Colonic mucosa (tissue), 4 donors: ENCODE results near the gene CEP192. TPM values are rescaled to one million over a fixed set of nuclear protein-coding genes. Genes with fewer than 3 reads are reported as not detected.

Experiments
- DNase-seq: peaks from one replicate; pipeline ENCODE4 v3.0.0-alpha.2; 2020
- H3K27ac ChIP-seq: fragments of 200-600 bp; one replicate; pipeline ENCODE4 v1.8.0; 2021
- H3K27me3 ChIP-seq: fragments of 200-600 bp; one replicate; pipeline ENCODE4 v1.8.0; 2021
- H3K36me3 ChIP-seq: fragments of 200-600 bp; one replicate; pipeline ENCODE4 v1.8.0; 2021
- H3K4me1 ChIP-seq: fragments of 200-600 bp; one replicate; pipeline ENCODE4 v1.8.0; 2021; ENCODE audit warnings: mild to moderate bottlenecking
- H3K4me3 ChIP-seq: fragments of 200-600 bp; one replicate; pipeline ENCODE4 v1.8.0; 2021
- H3K9ac ChIP-seq, 2 donors: one replicate each; pipeline ENCODE4 v1.7.0; 2013; ENCODE audit warnings: control low read depth in 2 of 2, low read depth in 2 of 2, low read length in 2 of 2
- H3K9me3 ChIP-seq: fragments of 200-600 bp; one replicate; pipeline ENCODE4 v1.8.0; 2021
- intact Hi-C: fragments of 100-400 bp; cut with DNase I; formaldehyde crosslinking; loops from one replicate; pipeline ENCODE4 v1.14.1; 2022
- total RNA-seq, 2 donors: library from RNA; stranded (reverse); fragmentation: NEBNext Ultra II Directional in 1 of 2; extraction: Animal tissue kit (Norgen Biotek cat#: 25700) in 1 of 2; gene quantifications; one replicate each; pipeline ENCODE4 v1.2.1, GENCODE V29; 2021
- TF ChIP-seq, protein P1 (sequence below): fragments of 200-600 bp; IDR thresholded peaks from one replicate; pipeline ENCODE4 v1.8.0; 2022; ENCODE audit warnings: antibody characterized with exemption, mild to moderate bottlenecking
- donor health status: healthy.
- donor health status: DM: no; HTN: no; CAD: no.
- donor health status: DM: no; HTN: no; CAD: no.

The CEP192 gene
- total RNA-seq, 2 donors from 2014 or later: 23.7 to 26.9 TPM

GRCh38 chr18:12948050-12948804 is 42.9 kb upstream of the CEP192 start:
- Histone ChIP-seq H3K4me1 (no peaks in the 10 kb centered on the region), H3K27me3 (no peaks in the 10 kb centered on the region), H3K9me3 (no peaks in the 10 kb centered on the region), H3K27ac (peak overlapping the region; percentile 92), H3K9ac (peak overlapping the region; percentile 79 to 86), H3K36me3 (no peaks in the 10 kb centered on the region), H3K4me3 (peak overlapping the region; percentile 59)
- peak; percentile 94 for DNase-seq
- TF ChIP-seq, protein P1, sequence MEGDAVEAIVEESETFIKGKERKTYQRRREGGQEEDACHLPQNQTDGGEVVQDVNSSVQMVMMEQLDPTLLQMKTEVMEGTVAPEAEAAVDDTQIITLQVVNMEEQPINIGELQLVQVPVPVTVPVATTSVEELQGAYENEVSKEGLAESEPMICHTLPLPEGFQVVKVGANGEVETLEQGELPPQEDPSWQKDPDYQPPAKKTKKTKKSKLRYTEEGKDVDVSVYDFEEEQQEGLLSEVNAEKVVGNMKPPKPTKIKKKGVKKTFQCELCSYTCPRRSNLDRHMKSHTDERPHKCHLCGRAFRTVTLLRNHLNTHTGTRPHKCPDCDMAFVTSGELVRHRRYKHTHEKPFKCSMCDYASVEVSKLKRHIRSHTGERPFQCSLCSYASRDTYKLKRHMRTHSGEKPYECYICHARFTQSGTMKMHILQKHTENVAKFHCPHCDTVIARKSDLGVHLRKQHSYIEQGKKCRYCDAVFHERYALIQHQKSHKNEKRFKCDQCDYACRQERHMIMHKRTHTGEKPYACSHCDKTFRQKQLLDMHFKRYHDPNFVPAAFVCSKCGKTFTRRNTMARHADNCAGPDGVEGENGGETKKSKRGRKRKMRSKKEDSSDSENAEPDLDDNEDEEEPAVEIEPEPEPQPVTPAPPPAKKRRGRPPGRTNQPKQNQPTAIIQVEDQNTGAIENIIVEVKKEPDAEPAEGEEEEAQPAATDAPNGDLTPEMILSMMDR: no peak
- intact Hi-C loops: no loop called here

DNA sequence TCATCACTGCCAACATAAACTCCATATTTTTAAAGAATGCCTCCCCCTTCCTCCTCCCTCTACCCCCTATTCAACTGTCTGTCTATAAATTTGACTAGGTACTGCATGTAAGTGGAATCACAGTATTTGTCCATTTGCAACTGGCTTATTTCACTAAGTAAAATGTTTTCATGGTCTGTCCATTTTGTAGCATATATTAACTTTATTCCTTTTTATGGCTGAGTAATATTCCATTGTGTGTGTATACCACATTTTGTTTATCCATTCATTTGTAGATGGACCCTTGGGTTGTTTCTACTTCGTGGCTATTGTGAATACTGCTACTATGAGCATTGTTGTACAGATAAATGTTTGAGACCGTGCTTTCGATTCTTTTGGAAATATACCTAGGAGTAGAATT is 32.7 kb upstream of the CEP192 start:
- no peaks in the 10 kb centered on the region for H3K4me1 ChIP-seq
- H3K27ac ChIP-seq: no peak overlapping the region
- DNase-seq: no peak
- H3K4me3 ChIP-seq: no peak overlapping the region
- H3K9ac ChIP-seq: no peak overlapping the region
- no peaks in the 10 kb centered on the region for H3K36me3 ChIP-seq
- intact Hi-C loops: no loop called here
- no peaks in the 10 kb centered on the region for H3K9me3 ChIP-seq
- TF ChIP-seq, protein P1: no peak
- no peaks in the 10 kb centered on the region for H3K27me3 ChIP-seq

DNA sequence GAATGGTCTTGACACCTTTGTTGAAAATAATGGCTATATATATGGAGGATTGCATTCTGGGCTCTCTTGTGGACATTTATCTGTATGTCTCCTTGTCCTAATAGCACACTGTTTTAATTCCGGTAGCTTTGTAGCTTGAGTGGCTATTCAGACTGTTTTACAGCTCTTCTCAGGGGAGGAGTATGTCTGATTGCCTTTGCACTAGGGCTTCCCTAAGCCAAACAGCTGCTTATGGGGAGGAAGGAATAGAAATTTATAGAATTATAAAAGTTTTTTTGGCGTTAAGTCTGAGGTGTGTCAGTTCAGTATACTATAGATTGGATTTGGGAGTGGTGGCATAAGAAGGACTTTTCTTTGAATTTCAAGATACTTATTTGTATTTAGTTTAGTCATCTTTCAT is 30.8 kb upstream of the CEP192 start:
- Histone ChIP-seq H3K4me1 (no peaks in the 10 kb centered on the region), H3K27ac (peak overlapping the region; percentile 11), H3K9ac (no peak overlapping the region), H3K27me3 (no peaks in the 10 kb centered on the region), H3K9me3 (no peaks in the 10 kb centered on the region), H3K4me3 (no peak overlapping the region), H3K36me3 (peaks cover 6% of the 10 kb centered on the region)
- no peak for DNase-seq
- intact Hi-C loops: no loop called here
- TF ChIP-seq, protein P1: no peak

- Histone ChIP-seq H3K4me3 (no peak overlapping the region), H3K9me3 (no peaks in the 10 kb centered on the region), H3K4me1 (no peaks in the 10 kb centered on the region), H3K27me3 (no peaks in the 10 kb centered on the region), H3K27ac (peak overlapping the region; percentile 4), H3K9ac (no peak overlapping the region), H3K36me3 (peaks cover 6% of the 10 kb centered on the region)
- intact Hi-C loops: no loop called here
- DNase-seq: peak; percentile 70
- TF ChIP-seq, protein P1: no peak
Observed at GRCh38 chr18:12960853-12961397, 30.2 kb upstream of the CEP192 start.

GRCh38 chr18:12963069-12963468 is 28.1 kb upstream of the CEP192 start:
- intact Hi-C loops: no loop called here
- no peak for DNase-seq
- H3K4me3 ChIP-seq: no peak overlapping the region
- no peaks in the 10 kb centered on the region for H3K4me1 ChIP-seq
- H3K27me3 ChIP-seq: no peaks in the 10 kb centered on the region
- peaks cover 6% of the 10 kb centered on the region for H3K36me3 ChIP-seq
- H3K27ac ChIP-seq: no peak overlapping the region
- H3K9me3 ChIP-seq: no peaks in the 10 kb centered on the region
- TF ChIP-seq, protein P1: no peak
- no peak overlapping the region for H3K9ac ChIP-seq
